Stimulated activated CD4-positive, alpha-beta T cell treated with anti-CD3 and anti-CD28 coated beads, Interleukin-1b, Interleukin-23, amount 100 ng/mL, for 48 hours (primary cell): Measurements from ENCODE around the gene GPAT3.
"Not testable (repeated sequence)": the region's sequence is repeated elsewhere in the genome, so short reads cannot be mapped to it uniquely, and the experiment has no call there.

Experiments used
- DNase-seq: peaks from one replicate; pipeline ENCODE4 v3.0.0-alpha.2; 2020

Gene GPAT3

DNA sequence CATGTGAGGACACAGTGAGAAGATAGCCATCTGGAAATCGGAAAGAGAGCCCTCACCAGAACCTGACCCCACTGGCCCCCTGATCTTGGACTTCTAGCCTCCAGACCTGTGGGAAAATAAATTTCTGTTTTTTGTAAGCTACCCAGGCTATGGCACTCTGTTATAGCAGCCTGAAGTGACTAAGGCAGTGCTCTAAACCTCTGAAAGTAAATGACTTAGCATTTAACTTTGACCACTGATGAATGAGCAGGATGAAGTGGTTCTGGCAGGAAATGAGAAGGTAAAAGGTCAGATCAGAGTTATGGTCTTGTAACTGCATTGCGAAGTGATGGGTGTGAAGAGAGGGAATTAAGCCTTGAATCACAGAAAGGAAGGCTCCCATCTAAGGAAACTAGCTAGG lies 17.0 kb downstream of the GPAT3 start:
- DNase-seq = no peak

DNA sequence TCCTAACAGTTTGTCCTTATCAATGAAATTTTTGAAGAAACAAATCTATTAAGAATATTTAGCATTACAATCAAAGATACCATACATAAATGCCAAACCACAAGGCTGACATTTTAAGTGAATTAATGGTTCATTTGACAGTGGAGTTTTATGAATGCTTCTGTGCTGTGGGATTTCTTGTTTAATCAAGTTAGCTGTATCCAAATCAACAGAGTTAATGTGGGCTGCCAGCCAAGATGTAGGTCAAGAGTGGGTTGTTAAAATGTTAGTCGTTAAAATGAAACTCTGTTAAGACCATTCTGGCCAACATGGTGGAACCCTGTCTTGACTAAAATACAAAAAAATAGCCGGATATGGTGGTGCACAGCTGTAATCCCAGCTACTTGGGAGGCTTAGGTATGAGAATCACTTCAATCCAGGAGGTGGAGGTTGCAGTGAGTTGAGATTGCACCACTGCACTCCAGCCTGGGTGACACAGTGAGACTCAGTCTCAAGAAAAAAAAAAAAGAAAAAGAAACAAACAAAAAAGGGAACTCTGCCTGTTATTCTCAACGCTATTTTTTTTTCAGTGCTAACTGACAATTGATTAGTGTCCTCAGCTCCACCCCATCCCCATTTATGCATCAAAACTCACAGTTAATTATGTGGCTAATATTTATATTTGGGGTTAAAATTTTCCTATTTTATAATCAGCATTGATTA lies 20.2 kb downstream of the GPAT3 start:
- no peak for DNase-seq

DNA sequence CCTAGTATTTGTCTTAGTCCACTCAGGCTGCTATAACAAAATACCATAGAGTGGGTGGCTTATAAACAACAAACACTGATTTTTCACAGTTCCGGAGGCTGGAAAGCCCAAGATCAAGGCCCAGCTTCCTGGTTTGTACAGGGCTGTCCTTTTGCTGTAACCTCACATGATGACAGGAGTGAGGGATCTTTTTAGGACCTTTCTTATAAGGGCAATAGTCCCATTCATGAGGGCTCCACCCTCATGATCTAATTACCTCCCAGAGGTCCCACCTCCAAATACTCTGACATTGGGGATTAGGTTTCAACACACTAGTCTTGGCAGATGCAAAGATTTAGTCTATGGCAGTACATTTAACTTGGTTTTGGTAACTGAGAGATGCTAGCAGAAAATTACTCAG lies 20.9 kb downstream of the GPAT3 start:
- no peak for DNase-seq

DNA sequence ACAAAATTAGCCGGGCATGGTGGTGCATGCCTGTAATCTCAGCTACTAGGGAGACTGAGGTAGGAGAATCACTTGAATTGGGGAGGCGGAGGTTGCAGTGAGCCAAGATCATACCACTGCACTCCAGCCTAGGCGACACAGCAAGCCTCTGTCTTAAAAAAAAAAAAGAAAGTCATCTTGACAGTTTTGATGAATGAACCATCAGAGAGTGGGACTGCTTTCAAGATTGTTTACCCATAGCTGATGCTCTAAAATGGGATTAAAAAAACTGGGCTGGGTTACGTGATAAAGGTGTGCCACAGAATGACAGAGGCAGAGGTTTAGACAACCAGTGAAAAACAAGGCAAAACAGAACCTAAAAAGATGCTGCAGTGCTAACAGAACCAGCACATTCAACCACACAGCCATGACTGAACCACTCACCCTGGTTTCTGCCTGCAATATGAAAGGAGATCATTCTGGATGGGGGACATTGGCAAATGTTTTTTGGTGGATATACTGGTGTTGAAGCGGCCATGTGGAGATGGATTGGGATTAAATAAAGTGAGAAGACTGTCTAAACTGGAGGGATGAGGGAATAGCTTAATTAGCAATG lies 22.2 kb downstream of the GPAT3 start:
- no peak for DNase-seq

DNA sequence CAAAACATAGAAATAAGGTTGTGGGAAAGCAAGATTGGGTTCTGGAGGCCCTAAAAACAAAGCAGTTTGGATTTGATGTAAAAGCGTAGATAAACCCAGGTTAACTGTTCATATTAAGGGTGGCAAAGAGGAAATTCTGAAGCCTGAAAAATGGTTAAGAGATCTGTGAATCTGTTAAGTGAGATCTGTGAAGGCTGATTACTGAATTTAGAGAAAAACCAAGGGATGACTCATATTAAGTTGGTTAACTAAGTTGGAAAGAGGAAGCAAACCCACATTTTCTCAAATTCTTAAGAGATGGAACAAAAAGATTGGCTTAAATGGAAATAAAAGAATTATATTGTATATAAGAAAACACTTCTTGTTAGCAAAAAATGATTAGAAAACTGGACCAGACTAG lies 22.8 kb downstream of the GPAT3 start:
- DNase-seq = no peak

DNA sequence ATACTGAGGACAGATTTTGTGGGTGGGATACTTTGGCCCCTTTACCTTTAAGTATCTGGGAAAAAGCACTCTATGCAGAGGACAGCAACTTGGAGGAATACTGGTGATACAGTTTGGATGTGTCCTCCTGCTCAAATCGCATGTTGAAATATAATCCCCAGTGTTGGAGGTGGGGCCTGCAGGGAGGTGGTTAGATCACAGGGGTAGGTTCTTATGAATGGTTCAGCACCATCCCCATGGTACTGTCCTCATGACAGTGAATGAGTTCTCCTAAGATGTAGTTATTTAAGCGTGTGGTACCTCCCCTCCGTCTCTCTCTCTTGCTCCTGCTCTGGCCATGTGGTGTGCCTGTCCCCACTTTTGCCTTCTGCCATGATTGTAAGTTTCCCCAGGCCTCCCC lies 24.6 kb downstream of the GPAT3 start:
- no peak for DNase-seq

DNA sequence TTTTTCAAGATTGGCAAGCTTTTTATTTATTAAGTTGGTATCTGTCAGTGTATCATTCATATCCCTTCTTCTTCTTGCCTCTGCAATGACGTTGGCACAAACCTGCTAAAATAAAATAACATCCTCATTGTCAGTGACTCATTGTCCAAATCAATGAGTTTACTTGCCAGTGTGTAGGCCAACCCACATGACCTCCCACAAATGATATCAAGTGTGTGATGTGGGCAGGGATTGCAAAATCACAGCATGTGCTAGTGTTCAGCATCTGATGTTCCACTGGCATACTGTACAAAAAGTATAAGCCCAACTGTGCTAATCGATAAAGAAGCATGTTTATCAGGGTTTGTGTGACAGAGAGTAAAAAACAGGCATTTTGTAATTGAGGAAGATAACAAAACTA lies 25.5 kb downstream of the GPAT3 start:
- no peak for DNase-seq

DNA sequence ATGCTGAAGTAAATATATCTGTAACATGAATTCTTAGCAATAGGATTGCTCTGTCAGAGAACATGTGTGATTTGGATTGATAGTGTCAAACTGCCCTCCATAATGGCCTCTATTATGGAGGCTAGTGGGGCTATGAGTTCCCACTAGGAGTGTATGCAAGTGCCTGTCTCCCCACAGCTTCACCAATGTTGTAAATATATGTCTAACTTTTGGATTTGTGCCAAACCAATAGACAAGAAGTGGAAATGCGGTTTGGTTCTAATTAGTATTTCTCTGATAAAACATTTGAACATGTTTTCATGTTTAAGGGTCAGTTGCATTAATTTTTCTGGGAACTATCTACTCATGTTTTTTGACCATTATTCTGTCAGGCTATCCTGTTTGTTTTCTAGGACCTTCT lies 28.1 kb downstream of the GPAT3 start:
- no peak for DNase-seq

DNA sequence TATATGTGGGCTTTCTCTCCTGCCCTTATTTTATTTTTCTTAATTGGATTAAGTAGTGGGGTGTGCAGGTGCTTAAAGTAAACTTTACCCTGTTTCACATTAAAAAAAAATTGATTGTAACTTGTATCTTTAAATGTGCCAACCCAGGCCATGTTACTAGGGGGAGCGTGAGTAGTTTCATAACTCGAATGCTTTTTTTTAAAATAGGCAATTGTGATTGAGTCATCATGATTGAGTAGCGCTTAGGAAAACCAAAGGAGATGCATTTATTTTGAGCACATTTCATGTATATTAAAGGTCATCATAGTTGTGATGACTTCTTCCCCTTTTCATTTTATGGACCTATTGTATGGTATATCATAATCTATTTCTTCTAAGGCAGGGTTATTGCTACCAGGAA lies 32.2 kb downstream of the GPAT3 start:
- no peak for DNase-seq

DNA sequence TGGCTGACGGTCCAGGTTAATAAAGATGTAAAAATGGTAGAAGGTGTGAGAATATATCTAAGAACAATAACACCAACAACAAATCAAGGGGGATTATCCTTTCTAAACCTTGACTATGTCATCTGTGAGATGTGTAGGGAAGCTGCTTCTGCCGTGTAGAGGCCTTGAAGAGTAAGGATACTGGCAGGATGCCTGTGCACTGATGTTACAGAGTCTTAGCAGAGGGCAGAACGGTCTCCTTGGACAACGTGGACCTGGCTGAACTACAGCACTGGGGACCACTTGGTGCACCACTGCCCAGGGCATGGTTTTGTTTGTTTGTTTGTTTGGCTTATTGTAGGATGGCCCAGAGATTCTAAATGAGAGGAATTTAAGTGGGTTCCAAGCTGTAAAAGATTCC lies 33.5 kb downstream of the GPAT3 start:
- DNase-seq = no peak

DNA sequence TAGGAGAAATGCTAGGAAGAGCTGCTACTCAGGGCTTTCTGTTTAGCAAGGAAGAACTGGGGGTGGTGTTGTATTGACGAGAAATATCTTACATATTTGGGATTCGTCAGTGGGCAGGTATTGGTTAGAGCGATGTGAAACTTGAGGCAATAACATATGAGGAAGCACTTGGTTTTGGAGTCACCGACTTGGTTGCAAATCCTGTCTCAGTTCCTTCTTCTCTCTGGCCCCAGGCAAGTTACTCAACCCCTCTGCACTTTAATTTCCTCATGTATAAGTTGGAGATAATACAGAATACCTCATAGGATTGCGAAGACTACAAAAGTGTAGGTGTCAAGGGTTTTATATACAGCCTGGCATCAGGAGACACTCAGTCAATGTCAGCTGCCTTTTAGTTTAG lies 34.1 kb downstream of the GPAT3 start:
- no peak for DNase-seq

DNA sequence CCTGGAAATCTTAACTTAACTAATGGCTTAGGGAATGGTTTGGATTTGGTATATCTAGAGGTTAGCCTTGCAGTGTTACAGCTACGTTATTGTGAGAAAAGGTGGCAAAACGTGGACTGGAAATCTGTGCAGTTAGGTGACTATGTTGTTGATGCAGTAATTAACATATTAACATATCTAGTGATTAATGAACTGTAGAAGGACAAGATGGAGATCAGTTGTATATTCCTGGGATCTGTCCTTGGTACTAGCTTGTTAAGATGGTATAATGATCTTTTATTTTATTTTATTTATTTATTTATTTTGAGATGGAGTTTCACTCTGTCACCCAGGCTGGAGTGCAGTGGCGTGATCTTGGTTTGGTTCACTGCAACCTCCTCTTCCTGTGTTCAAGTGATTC lies 36.9 kb downstream of the GPAT3 start:
- DNase-seq = no peak

DNA sequence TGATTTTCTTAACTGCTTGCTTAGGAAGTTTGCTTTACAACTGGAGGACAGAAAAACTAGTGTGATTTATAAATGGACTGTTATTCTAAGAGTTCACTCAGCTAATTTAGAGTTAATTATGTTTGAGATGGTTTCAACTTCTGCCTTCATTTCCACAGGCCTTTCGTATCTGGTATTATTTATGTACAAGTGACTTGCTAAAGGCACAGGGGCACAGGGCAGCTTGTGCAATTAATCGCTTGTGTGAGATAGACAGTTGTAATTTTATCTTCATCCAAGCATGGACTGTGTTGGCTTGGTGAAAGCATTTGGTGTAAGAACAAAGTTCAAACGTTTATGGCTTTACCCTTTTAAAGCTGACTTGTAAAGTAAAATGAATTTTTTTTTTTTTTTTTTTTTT lies 38.3 kb downstream of the GPAT3 start:
- no peak for DNase-seq

DNA sequence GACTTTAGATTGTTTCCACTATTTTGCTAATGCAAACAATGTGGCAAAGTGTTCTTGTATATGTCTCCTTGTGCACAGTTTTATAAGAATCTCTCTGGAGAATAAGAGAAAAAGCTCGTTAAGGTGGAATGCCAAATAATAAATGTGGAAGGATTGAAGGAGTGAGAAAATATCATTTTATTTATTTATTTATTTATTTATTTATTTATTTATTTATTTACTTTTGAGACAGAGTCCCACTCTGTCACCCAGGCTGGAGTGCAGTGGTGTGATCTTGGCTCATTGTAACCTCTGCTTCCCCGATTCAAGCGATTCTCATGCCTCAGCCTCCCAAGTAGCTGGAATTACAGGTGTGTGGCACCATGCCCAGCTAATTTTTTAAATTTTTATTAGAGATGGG lies 40.3 kb downstream of the GPAT3 start:
- not testable (repeated sequence) for DNase-seq

DNA sequence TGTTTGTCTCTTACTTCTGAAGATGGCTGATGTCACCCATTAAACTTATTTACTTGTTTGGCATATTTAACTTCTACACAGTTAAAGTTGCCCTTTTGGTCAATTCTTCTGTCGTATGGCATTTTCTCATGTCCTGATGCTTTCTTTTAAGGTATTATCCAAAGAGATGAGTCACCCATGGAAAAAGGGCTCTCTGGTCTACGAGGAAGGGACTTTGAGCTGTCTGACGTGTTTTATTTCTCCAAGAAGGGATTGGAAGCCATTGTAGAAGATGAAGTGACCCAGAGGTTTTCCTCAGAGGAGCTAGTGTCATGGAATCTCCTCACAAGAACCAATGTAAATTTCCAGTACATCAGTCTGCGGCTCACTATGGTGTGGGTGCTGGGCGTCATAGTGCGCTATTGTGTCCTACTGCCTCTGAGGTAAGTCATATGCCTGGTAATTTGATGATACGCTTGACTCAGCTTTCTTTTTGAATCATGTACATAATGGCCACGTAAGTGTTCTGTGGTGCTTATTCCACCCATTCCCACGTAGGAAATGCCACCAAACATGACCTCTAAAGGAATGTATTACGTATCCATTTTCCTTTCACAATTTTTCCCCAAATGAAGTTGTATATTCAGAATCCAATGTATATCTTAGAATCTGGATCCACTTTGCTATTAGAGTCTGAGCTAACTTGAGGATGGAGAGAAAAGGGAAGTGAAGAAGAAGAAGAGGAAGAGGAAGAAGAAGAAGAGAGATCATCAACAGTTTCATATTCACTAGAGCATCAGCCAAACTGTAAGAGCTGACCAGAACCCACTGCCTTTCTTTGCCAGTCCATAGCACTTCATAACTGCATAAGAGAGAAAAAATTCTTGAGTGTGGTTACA lies 45.7 kb downstream of the GPAT3 start:
- DNase-seq = no peak

DNA sequence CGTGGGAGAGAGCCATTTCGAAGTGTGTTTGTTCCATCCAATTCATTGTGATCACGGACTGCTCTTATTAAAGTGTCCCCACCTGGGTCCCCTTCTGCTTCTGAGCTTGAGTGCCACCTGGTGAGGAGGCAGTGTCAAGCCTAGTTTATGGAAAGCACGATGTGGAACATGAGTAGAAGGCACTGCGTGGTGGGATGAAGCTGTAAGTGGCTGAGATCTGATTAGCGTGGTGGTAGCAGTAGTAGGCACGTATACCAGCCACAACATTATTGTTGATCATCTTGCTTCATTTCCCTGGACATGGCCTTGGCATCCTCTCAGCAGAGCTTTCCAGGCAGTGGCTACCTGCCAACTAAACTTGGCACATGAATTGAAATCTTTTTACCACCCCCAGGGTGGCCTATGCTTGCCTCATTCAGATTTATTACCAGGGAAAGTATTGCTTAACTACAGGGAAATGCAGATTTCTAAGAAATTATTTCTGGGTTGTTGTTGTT lies 46.4 kb downstream of the GPAT3 start:
- no peak for DNase-seq

DNA sequence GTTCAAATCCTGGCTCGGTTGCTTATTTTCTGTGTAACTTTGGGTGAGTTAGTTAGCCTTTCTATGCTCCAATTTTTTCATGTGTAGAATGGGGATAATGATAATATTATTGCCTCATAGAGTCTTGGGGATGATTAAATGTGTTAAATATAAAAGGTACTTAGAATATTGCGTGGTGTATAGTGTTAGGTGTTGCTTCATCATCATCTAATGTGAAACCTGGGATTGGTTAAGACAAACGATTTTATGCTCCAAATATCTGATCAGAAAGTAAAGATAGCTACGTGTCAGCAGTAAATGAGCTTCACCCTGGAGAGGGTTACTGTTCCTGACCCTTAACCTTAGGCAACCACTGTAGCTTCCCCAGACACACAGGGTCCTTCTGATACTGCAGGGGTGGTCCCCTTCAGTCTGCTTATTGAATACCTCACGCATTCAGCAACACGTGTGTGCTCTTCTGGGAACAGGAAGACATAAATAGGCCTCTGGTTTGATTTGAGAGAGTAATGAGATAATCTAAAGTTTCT lies 50.1 kb downstream of the GPAT3 start:
- no peak for DNase-seq

DNA sequence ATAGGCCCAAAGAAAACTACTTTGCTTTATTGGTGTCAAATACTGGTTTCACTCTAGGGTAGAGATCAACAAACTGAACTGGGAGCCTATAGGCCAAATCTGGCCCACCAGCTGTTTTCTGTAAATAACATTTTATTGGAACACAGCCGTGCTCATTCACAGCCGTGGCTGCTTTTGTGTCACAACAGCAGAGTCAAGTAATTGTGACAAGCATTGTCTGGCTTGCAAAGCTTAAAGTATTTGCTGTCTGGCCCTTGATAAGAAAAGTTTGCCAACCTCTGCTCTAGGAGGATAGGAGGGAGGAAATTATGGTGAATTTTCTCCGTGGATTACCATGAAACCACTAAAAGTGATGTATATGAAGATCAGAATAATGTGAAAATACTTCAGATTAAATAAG lies 53.4 kb downstream of the GPAT3 start:
- DNase-seq = no peak

DNA sequence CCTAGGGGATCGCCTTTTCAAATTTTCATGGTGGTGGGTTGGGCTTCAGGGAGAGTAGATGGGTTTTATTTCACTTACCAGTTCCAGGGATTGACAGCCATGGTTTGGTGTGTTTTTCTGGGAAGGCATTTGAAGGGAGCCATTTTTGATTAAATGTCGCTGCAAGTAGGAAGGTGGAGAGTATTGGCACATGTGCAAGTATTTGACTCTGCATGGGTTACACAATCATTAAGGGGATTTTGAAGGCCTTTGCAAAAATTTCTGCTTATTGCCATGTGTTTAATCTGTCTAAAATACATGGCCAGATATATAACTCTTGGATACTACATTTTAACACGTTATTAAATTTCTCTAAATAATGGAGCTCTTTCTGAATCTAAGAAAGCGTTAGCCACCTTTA lies 55.1 kb downstream of the GPAT3 start:
- no peak for DNase-seq

DNA sequence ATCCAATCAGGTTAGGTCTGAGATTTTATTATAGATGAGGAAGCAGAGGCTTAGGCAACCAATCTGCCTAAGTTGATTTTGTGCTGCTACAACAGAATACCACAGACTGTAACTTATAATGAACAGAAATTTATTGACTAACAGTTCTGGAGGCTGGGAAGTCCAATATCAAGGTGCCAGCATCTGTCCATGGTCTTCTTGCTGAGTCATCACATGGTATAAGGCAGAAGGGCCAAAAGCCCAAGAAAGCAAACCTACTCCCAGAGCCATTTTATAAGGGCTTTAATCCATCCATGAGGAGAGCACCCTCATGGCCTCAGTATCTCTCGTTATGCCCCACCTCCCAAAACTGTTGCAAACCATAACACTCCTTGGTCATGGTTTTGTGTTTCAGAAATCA lies 55.8 kb downstream of the GPAT3 start:
- DNase-seq = no peak

DNA sequence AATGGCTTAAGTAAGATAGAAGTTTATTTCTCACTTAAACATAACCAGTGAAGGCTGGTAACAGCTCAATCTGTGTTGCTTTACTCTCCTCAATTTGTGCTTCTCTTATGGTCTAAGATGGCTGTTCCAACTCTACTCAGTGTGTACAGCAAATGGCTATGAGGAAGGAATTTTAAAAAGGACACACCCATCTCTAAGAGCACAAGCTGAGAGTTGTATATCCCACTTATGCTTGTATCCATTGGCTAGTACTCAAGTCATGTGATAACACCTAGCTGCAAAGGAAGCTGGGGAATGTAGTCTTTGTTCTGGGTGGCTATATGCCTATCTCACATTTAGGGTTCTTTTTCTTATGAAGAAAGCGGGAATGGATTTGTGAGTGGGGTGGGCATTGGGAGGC lies 63.3 kb downstream of the GPAT3 start:
- no peak for DNase-seq

DNA sequence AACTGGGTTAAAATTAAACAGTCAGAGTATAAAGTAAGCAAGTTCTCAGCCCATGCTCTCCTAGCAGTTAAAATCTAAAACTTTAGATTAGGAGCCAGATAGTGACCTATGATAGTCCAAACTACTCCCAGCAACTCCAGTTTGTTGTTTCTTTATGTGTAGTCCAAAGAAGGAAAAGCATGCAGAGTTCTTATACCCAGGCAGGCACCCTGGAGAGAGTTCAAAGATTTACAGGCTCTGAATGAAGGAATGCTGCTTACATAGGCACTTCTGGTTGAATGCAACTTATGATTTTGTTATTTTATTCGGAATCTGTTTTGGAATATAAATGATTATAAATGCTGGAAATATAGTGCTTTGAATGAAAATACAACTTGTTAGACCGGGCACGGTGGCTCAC lies 67.2 kb downstream of the GPAT3 start:
- no peak for DNase-seq

DNA sequence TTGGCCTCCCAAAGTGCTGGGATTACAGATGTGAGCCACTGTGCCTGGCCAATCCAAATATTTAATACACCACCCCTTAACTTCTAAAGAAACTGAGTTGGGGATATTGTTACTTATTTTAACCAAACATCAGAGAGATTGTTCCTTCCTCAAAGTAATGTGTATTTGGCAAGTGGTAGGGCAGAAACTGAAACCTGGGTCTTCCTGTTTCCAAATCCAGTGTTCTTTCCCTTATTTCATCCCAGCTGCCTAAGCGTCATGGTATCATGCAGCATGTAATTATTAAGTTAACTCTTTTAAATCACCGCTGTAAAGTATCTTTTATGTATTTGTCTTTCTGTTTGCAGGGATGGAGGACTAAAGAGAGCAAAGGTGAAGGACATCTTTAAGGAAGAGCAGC lies 68.4 kb downstream of the GPAT3 start:
- no peak for DNase-seq

DNA sequence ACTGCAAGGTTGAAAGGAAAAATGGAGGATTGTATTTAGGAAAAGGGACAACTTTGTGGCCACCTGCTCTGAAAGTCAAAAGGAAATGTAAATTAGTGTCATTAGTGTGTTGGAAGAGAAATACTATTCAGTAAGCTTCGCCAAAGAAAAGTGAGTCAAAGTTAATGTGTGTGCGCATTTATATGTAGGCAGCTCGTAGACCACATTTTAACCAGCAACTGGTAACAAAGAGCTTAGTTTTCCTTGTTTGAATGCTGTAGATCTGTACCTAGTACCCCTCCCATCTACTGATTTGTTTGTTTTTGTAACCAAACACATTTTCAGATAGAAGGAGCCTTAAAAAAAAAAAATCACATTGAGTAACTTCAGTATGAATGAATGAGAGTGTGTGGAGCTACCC lies 69.3 kb downstream of the GPAT3 start:
- DNase-seq = no peak
